ENCODE measurements around the gene CHRNA10. TPM values are rescaled to one million over a fixed set of nuclear protein-coding genes. Genes with fewer than 3 reads are reported as not detected.
A peak's percentile ranks its signal among the peaks of the same experiment; 100 is the strongest.

CHRNA10 gene
- total and polyA plus RNA-seq, 10 donors: 0.85 to 5.0 (median 2.0) TPM

GRCh38 chr11:3666023-3666530 lies 5.1 kb downstream of the CHRNA10 start:
- intact Hi-C loops (cut with DNase I; ENCODE audit: low total_unique reads): no loop called here
- H3K4me3 ChIP-seq: no peak overlapping the region
- no peaks in the 10 kb centered on the region for H3K27me3 ChIP-seq (replicated peaks in 1 of 7)
- no peak for DNase-seq
- 89 to 93% (median 92%) methylated on average over 17 of the region's 17 CpGs for WGBS, 5 donors
- no peaks in the 10 kb centered on the region for H3K9me3 ChIP-seq
- H3K36me3 ChIP-seq: peaks cover 0 to 73% (median 65%) of the 10 kb centered on the region in 6 donors
- no peaks in the 10 kb centered on the region for H3K4me1 ChIP-seq
- peak in 1 of 3 donors; percentile 30 for TF ChIP-seq POLR2AphosphoS5 (IDR thresholded peaks at IDR 0.05)
- TF ChIP-seq CTCF (IDR thresholded peaks at IDR 0.05 in 8 of 11, conservative IDR thresholded peaks at IDR 0.05 in 3 of 11): no peak
- TF ChIP-seq POLR2A (IDR thresholded peaks at IDR 0.05): no peak
- H3K27ac ChIP-seq: no peak overlapping the region

GRCh38 chr11:3665336-3666022 lies 5.7 kb downstream of the CHRNA10 start:
- H3K4me3 ChIP-seq: no peak overlapping the region
- whole genome bisulfite sequencing, 5 donors: 81 to 95% (median 94%) methylated on average over 4 to 6 of the region's 6 CpGs
- no peaks in the 10 kb centered on the region for H3K27me3 ChIP-seq (replicated peaks in 1 of 7)
- H3K9me3 ChIP-seq: no peaks in the 10 kb centered on the region
- H3K36me3 ChIP-seq: peaks cover 0 to 67% (median 59%) of the 10 kb centered on the region in 6 donors
- intact Hi-C loops (cut with DNase I; ENCODE audit: low total_unique reads): no loop called here
- no peaks in the 10 kb centered on the region for H3K4me1 ChIP-seq
- no peak overlapping the region for H3K27ac ChIP-seq
- no peak for DNase-seq
- TF ChIP-seq CTCF (IDR thresholded peaks at IDR 0.05 in 8 of 11, conservative IDR thresholded peaks at IDR 0.05 in 3 of 11): no peak
- TF ChIP-seq POLR2AphosphoS5 (IDR thresholded peaks at IDR 0.05): no peak
- TF ChIP-seq POLR2A (IDR thresholded peaks at IDR 0.05): no peak

- DNase-seq: no peak
- H3K27me3 ChIP-seq (replicated peaks in 1 of 7): peaks cover 0 to 5% (median 0%) of the 10 kb centered on the region in 7 donors
- H3K4me1 ChIP-seq: no peaks in the 10 kb centered on the region
- H3K9me3 ChIP-seq: no peaks in the 10 kb centered on the region
- no peak for TF ChIP-seq CTCF (IDR thresholded peaks at IDR 0.05 in 8 of 11, conservative IDR thresholded peaks at IDR 0.05 in 3 of 11)
- no peak for TF ChIP-seq POLR2AphosphoS5 (IDR thresholded peaks at IDR 0.05)
- WGBS, 5 donors: 81 to 94% (median 90%) methylated on average over 10 of the region's 10 CpGs
- intact Hi-C loops (cut with DNase I; ENCODE audit: low total_unique reads): no loop called here
- peaks cover 0 to 54% (median 45%) of the 10 kb centered on the region in 6 donors for H3K36me3 ChIP-seq
- H3K27ac ChIP-seq: no peak overlapping the region
- no peak overlapping the region for H3K4me3 ChIP-seq
Measured at GRCh38 chr11:3664032-3664630, 7.1 kb downstream of the CHRNA10 start.

GRCh38 chr11:3662856-3663255 lies 8.3 kb downstream of the CHRNA10 start:
- intact Hi-C loops (cut with DNase I; ENCODE audit: low total_unique reads): no loop called here
- H3K36me3 ChIP-seq: peaks cover 0 to 41% (median 33%) of the 10 kb centered on the region in 6 donors
- DNase-seq: no peak
- no peak overlapping the region for H3K27ac ChIP-seq
- TF ChIP-seq POLR2A (IDR thresholded peaks at IDR 0.05): no peak
- no peak for TF ChIP-seq CTCF (IDR thresholded peaks at IDR 0.05 in 8 of 11, conservative IDR thresholded peaks at IDR 0.05 in 3 of 11)
- TF ChIP-seq POLR2AphosphoS5 (IDR thresholded peaks at IDR 0.05): no peak
- H3K9me3 ChIP-seq: no peaks in the 10 kb centered on the region
- H3K4me3 ChIP-seq: no peak overlapping the region
- peaks cover 0 to 5% (median 0%) of the 10 kb centered on the region in 7 donors for H3K27me3 ChIP-seq (replicated peaks in 1 of 7)
- no peaks in the 10 kb centered on the region for H3K4me1 ChIP-seq

Measured in spleen (tissue), 11 donors.